IMR-90 (cell line): Measurements from ENCODE around the gene HORMAD2. TPM values are rescaled to one million over a fixed set of nuclear protein-coding genes. Genes with fewer than 3 reads are reported as not detected.
A peak's percentile ranks its signal among the peaks of the same experiment; 100 is the strongest.

Experiments used
- ATAC-seq: fragments of 200-7000 bp; cut with Tn5 transposase; 2 replicates; pipeline ENCODE4 v1.9.1; 2020; ENCODE audit warnings: low read depth, mild to moderate bottlenecking, moderate library complexity
- BruUV-seq: library from RNA; stranded (reverse); fragments of 400-500 nt; replicated peaks from 2 replicates; lab custom pipeline; 2021; lab: Mats Ljungman, UMichigan
- CTCF ChIA-PET: fragments of 300-600 bp; formaldehyde crosslinking; extraction: SDS; loops from one replicate; lab custom pipeline; 2021; ENCODE audit warnings: antibody characterized with exemption; lab: Yijun Ruan, JAX
- POLR2A ChIA-PET: fragments of 300-600 bp; sonication (Branson Sonifier 250); formaldehyde crosslinking; loops from one replicate; lab custom pipeline; 2022; ENCODE audit warnings: antibody characterized with exemption; ENCODE audit not compliant: unreplicated experiment; lab: Charles Lee
- DNase-seq: peaks from one replicate; pipeline ENCODE4 v3.0.0; 2013
- H2AFZ ChIP-seq: replicated peaks from 2 replicates; pipeline ENCODE3; 2013; ENCODE audit warnings: low read length, mild to moderate bottlenecking; ENCODE audit not compliant: poor library complexity
- H2AK5ac ChIP-seq: 2 replicates; pipeline ENCODE4 v1.6.1; 2013; ENCODE audit warnings: low read depth, low read length, inconsistent platforms
- H2AK9ac ChIP-seq: replicated peaks from 2 replicates; pipeline ENCODE3; 2013; ENCODE audit warnings: mild to moderate bottlenecking, low read depth, low read length, moderate library complexity; ENCODE audit not compliant: poor library complexity
- H2BK120ac ChIP-seq: 2 replicates; pipeline ENCODE4 v1.6.1; 2013; ENCODE audit warnings: low read depth, low read length, inconsistent platforms
- H2BK15ac ChIP-seq: 3 replicates; pipeline ENCODE4 v1.6.1; 2013; ENCODE audit warnings: low read depth, low read length, inconsistent platforms
- H2BK20ac ChIP-seq: 2 replicates; pipeline ENCODE4 v1.6.1; 2013; ENCODE audit warnings: low read depth, mild to moderate bottlenecking, inconsistent platforms, low read length, moderate library complexity
- H2BK5ac ChIP-seq: 2 replicates; pipeline ENCODE4 v1.6.1; 2013; ENCODE audit warnings: mild to moderate bottlenecking, low read depth, low read length, inconsistent platforms; ENCODE audit not compliant: poor library complexity, severe bottlenecking
- H3K14ac ChIP-seq: replicated peaks from 2 replicates; pipeline ENCODE4 v1.6.1; 2013; ENCODE audit warnings: low read depth, low read length, inconsistent platforms
- H3K18ac ChIP-seq: 2 replicates; pipeline ENCODE4 v1.6.1; 2013; ENCODE audit warnings: low read depth, low read length, control low read depth
- H3K23ac ChIP-seq: 2 replicates; pipeline ENCODE4 v1.6.1; 2013; ENCODE audit warnings: low read depth, low read length, inconsistent platforms
- H3K27ac ChIP-seq: 2 replicates; pipeline ENCODE4 v1.5.1; 2013; ENCODE audit warnings: mild to moderate bottlenecking, control low read depth, low read length; ENCODE audit not compliant: insufficient read depth
- H3K27me3 ChIP-seq: 2 replicates; pipeline ENCODE4 v1.6.1; 2013; ENCODE audit warnings: low read length; ENCODE audit not compliant: control insufficient read depth, insufficient read depth
- H3K36me3 ChIP-seq: 2 replicates; pipeline ENCODE4 v1.6.1; 2013; ENCODE audit warnings: low read length, mixed read lengths; ENCODE audit not compliant: control insufficient read depth, insufficient read depth
- H3K4ac ChIP-seq: 2 replicates; pipeline ENCODE4 v1.6.1; 2013; ENCODE audit warnings: low read depth, low read length, inconsistent platforms
- H3K4me1 ChIP-seq: 2 replicates; pipeline ENCODE4 v1.6.1; 2013; ENCODE audit warnings: low read length, mixed read lengths; ENCODE audit not compliant: control insufficient read depth, insufficient read depth
- H3K4me2 ChIP-seq: 2 replicates; pipeline ENCODE4 v1.6.1; 2013; ENCODE audit warnings: low read depth, mild to moderate bottlenecking, control low read depth, low read length, moderate library complexity
- H3K4me3 ChIP-seq: 2 replicates; pipeline ENCODE4 v1.5.1; 2013; ENCODE audit warnings: low read depth, mild to moderate bottlenecking, control low read depth, low read length, moderate library complexity; ENCODE audit not compliant: insufficient read depth
- H3K56ac ChIP-seq: 2 replicates; pipeline ENCODE4 v1.6.1; 2013; ENCODE audit warnings: low read length, inconsistent platforms; ENCODE audit not compliant: insufficient read depth; ENCODE audit errors: extremely low read depth
- H3K79me1 ChIP-seq, 2 experiments: 2 replicates each; pipeline ENCODE4 v1.6.1; 2013; ENCODE audit warnings: low read length in 2 of 2, inconsistent platforms in 1 of 2, low read depth in 1 of 2
- H3K9ac ChIP-seq: 2 replicates; pipeline ENCODE4 v1.6.1; 2013; ENCODE audit warnings: low read depth, low read length, control low read depth
- H3K9me1 ChIP-seq: 2 replicates; pipeline ENCODE4 v1.6.1; 2013; ENCODE audit warnings: low read length, inconsistent platforms; ENCODE audit not compliant: insufficient read depth
- H3K9me3 ChIP-seq: 2 replicates; pipeline ENCODE4 v1.6.1; 2013; ENCODE audit warnings: low read length; ENCODE audit not compliant: control insufficient read depth, insufficient read depth
- H4K20me1 ChIP-seq: 2 replicates; pipeline ENCODE4 v1.6.1; 2013; ENCODE audit warnings: low read length, inconsistent platforms; ENCODE audit not compliant: insufficient read depth
- H4K5ac ChIP-seq: 2 replicates; pipeline ENCODE4 v1.6.1; 2013; ENCODE audit warnings: mild to moderate bottlenecking, low read depth, low read length, control low read depth
- H4K8ac ChIP-seq, 2 experiments: 2 replicates each; pipeline ENCODE4 v1.6.1; 2013; ENCODE audit warnings: low read depth in 2 of 2, low read length in 2 of 2, control low read depth in 1 of 2, inconsistent platforms in 1 of 2
- H4K91ac ChIP-seq: 2 replicates; pipeline ENCODE4 v1.6.1; 2013; ENCODE audit warnings: low read depth, low read length, inconsistent platforms; ENCODE audit not compliant: insufficient read depth
- MAFK ChIP-seq: IDR thresholded peaks from 2 replicates; pipeline ENCODE4 v1.6.1; 2012; ENCODE audit warnings: low read depth, low read length, improper control_type of control experiment
- SMC3 ChIP-seq: fragments of 150-350 bp; IDR thresholded peaks from 2 replicates; pipeline ENCODE4 v1.6.1; 2016; ENCODE audit warnings: low read depth, mild to moderate bottlenecking, antibody characterized with exemption, low read length, moderate library complexity
- WGBS, 2 experiments: methylation state at CpG; one replicate each; pipeline versions ENCODE4 v1.1.5 to v1.1.7; 2013; ENCODE audit warnings: missing lambda C conversion rate in 2 of 2; ENCODE audit not compliant: insufficient read length in 1 of 2; ENCODE audit errors: extremely low coverage in 2 of 2; 5-methylcytosine and 5-hydroxymethylcytosine counted together
- dilution Hi-C: fragments of 300-500 bp; cut with HindIII; formaldehyde crosslinking; loops from one replicate; pipeline ENCODE4 v1.14.3; 2018; ENCODE audit warnings: low sequenced_read_pairs; ENCODE audit not compliant: unreplicated experiment
- in situ Hi-C: fragments of 300-500 bp; cut with MboI; formaldehyde crosslinking; loops from 3 replicates; pipeline ENCODE4 v1.14.3; 2019; ENCODE audit warnings: low sequenced_read_pairs, inconsistent platforms, mixed read lengths
- intact Hi-C: fragments of 100-400 bp; cut with micrococcal nuclease; formaldehyde crosslinking; loops from 2 replicates; pipeline ENCODE4 v1.10.0; 2022
- polyA plus RNA-seq, 3 experiments: library from polyadenylated mRNA; depleted of rRNA; stranded (reverse); fragments of >200 nt; gene quantifications; 2 replicates each; pipeline ENCODE4 v1.2.3, GENCODE V29; 2012; ENCODE audit warnings: low replicate concordance in 1 of 3
- total RNA-seq: library from RNA; depleted of rRNA; stranded (reverse); fragments of >200 nt; gene quantifications from 2 replicates; pipeline ENCODE4 v1.2.3, GENCODE V29; 2012
- TF ChIP-seq, protein P1 (sequence below): conservative IDR thresholded peaks from 2 replicates; pipeline ENCODE4 v1.5.1; 2012; ENCODE audit warnings: mild to moderate bottlenecking, low read depth, low read length, improper control_type of control experiment

The HORMAD2 gene
- total and polyA plus RNA-seq, 2 of the 4 experiments (the other 2 are of a cell fraction), result not detected

DNA sequence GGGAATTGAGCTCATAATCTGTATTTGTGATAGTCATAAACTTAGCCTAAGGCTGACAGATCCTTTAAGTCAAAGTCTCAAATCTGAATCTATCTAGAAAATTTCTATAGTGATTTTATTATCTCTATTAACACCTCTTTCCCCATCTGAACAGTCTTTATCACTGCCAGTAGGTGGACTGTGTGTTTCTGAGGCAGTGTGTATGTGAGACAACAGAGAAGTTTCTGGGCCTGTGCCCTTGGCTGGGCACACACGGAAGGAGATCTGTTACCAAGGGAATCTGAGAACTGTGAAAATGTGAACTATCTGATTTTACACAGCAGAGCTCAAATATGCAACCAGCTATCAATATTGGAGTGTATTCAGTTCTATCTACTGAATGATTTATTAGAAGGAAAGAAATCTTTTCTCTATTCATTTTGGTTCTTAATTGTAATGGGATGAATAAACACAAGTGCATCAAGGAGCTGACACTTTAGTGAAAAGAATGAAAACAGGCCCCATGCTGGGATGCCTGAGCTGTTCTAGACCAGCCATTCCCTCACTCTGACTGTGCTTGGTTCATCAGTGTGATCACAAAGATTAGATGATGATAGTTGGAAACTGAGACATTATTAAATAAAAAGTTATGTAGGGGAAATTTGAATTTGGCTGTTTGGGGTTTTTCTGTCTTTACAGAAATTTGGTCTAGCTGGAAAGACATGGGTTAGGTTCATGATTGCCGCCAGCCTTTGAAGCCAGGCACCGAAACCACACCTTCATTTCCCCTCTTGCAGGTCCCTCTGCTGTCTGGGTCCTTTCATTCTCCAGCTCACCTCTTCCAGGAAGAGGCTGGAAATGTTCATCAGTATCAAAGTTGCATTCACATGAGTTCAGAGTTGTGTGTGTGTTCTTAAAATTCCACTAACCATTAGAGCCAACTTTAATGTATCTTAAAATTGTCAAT, 98.2 kb downstream of the HORMAD2 start:
- H3K23ac ChIP-seq, result peak overlapping the region; percentile 47; the same call in 1 of the 2 replicates
- peak overlapping the region; percentile 61; the same call in 1 of the 2 replicates for H4K5ac ChIP-seq
- peak overlapping the region; percentile 37 to 62; a peak in 3 of 4 replicates for H4K8ac ChIP-seq
- no CpG with 5 or more reads among the region's 3 CpGs for WGBS, 2 experiments
- no peak overlapping the region for H2BK5ac ChIP-seq
- dilution Hi-C loops, result no loop called here
- H2AK5ac ChIP-seq, result peak overlapping the region; percentile 29
- H3K9ac ChIP-seq, result peak overlapping the region; percentile 9; the same call in 1 of the 2 replicates
- H3K4me3 ChIP-seq, result no peak overlapping the region
- peak overlapping the region; percentile 82 for H2BK20ac ChIP-seq
- H2AFZ ChIP-seq, result no peak overlapping the region
- H3K18ac ChIP-seq, result peak overlapping the region; percentile 61; the same call in 1 of the 2 replicates
- H3K27me3 ChIP-seq, result no peaks in the 10 kb centered on the region
- H3K4ac ChIP-seq, result peak overlapping the region; percentile 67
- ATAC-seq, result peak; percentile 44
- peaks cover 11% of the 10 kb centered on the region for H3K4me1 ChIP-seq
- ChIA-PET POLR2A (no interaction called here), CTCF (interaction anchor here (0.6 to 1.0 kb wide), 4 partner anchors 18 to 326 kb away, joined by 3 to 4 read pairs (median 4); no protein-coding TSS in a partner anchor)
- no peak overlapping the region for H2AK9ac ChIP-seq
- H2BK120ac ChIP-seq, result peak overlapping the region; percentile 69; the same call in 1 of the 2 replicates
- H3K9me1 ChIP-seq, result peaks cover 7% of the 10 kb centered on the region; the same call in 1 of the 2 replicates
- no peaks in the 10 kb centered on the region for H3K79me1 ChIP-seq
- in situ Hi-C loops, result loop anchor here (10.0 kb wide), 1 partner anchor 64 kb away; no protein-coding TSS in a partner anchor
- H4K20me1 ChIP-seq, result no peaks in the 10 kb centered on the region
- no peak overlapping the region for H3K56ac ChIP-seq
- DNase-seq, result no peak
- no peak overlapping the region for H3K27ac ChIP-seq
- peak overlapping the region; percentile 47; the same call in 1 of the 2 replicates for H3K14ac ChIP-seq
- TF ChIP-seq, protein P1, sequence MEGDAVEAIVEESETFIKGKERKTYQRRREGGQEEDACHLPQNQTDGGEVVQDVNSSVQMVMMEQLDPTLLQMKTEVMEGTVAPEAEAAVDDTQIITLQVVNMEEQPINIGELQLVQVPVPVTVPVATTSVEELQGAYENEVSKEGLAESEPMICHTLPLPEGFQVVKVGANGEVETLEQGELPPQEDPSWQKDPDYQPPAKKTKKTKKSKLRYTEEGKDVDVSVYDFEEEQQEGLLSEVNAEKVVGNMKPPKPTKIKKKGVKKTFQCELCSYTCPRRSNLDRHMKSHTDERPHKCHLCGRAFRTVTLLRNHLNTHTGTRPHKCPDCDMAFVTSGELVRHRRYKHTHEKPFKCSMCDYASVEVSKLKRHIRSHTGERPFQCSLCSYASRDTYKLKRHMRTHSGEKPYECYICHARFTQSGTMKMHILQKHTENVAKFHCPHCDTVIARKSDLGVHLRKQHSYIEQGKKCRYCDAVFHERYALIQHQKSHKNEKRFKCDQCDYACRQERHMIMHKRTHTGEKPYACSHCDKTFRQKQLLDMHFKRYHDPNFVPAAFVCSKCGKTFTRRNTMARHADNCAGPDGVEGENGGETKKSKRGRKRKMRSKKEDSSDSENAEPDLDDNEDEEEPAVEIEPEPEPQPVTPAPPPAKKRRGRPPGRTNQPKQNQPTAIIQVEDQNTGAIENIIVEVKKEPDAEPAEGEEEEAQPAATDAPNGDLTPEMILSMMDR, result no peak
- TF ChIP-seq SMC3, result no peak
- TF ChIP-seq MAFK, result no peak
- BruUV-seq, result no TSS peak
- no peak overlapping the region for H3K4me2 ChIP-seq
- no peaks in the 10 kb centered on the region for H3K36me3 ChIP-seq
- peak overlapping the region; percentile 89; the same call in 2 of the 3 replicates for H2BK15ac ChIP-seq
- H3K9me3 ChIP-seq, result no peaks in the 10 kb centered on the region
- intact Hi-C loops, result loop anchor here (5.0 kb wide), 1 partner anchor 41 kb away; no protein-coding TSS in a partner anchor
- H4K91ac ChIP-seq, result no peak overlapping the region; the same call in 1 of the 2 replicates
